GM19463 (cell line): ENCODE measurements around the gene SLC25A1.

Experiments used
- ATAC-seq: cut with Tn5 transposase; IDR thresholded peaks from one replicate; pipeline ENCODE4 v1.9.1; 2021; ENCODE audit warnings: mild to moderate bottlenecking, moderate library complexity; ENCODE audit not compliant: unreplicated experiment

The SLC25A1 gene

GRCh38 chr22:19178657-19179496, at the start of gene SLC25A1:
TSS of gene SLC25A1 (minus strand) at chr22:19178736. CDS start at chr22:19178673, 63 bp downstream.
- ATAC-seq: peak; percentile 77

DNA sequence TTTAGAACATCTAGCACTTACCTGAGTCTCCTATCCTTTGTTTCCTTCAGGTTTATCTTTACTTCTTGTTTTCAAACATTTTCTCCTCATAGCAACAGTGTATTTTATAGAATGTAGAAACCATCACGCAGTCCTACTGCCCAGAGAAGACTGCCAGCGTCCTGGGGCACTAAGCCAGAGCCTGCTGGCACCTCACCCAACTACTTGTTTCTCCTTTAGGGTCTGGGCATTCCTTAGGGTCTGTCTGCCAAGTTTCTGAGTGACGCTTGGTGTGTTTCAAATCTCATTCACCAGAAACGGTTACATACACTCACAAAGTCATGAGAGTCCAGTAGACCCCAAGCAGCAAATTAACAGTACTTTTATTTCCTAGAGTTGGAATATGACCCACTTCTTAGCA, 49.6 kb upstream of the SLC25A1 start:
- no peak for ATAC-seq

- ATAC-seq: no peak
Observed at GRCh38 chr22:19226428-19226827, 47.9 kb upstream of the SLC25A1 start.

DNA sequence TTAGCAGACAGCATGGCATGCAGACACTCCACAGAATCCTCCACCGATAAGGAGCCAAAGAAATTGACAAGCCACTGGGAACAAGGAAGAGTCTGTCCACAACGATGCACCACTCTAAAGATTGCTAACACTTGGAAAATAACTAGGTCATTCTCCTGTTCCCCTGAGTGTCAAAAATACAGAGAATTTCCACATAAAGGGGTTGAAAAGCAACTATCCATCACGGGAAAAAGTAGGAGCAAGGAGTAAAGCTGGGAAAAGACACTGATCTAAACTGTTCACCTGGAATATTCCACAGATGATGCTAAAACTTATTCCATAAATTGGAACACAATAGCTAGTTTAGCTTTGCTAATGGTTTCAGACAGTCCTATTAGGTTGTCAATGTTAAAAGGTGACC, 47.0 kb upstream of the SLC25A1 start:
- ATAC-seq: no peak

DNA sequence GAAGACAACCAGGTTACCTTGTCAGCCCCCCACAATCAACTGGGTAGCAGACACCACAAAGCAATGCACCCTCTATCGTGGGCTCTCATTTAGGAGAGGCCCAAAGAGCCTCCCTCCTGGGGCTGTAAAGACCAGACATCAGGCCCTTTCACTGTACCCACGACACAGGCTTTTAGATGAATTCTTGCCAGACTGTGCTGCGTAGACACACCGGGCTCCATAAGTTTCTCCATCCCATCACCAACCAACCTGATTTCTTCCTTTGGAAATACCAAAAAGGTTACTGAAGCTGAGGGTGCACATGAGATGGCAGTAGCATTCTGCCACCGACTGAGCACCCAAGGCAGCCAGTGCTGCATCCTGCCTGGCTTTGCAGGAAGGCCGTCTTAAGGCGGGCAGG, 46.4 kb upstream of the SLC25A1 start:
- no peak for ATAC-seq

- ATAC-seq: no peak
Observed at GRCh38 chr22:19224557-19224956, 46.0 kb upstream of the SLC25A1 start.

- ATAC-seq: no peak
Observed at GRCh38 chr22:19223617-19224016, 45.1 kb upstream of the SLC25A1 start.

- no peak for ATAC-seq
Observed at GRCh38 chr22:19223110-19223509, 44.6 kb upstream of the SLC25A1 start.

DNA sequence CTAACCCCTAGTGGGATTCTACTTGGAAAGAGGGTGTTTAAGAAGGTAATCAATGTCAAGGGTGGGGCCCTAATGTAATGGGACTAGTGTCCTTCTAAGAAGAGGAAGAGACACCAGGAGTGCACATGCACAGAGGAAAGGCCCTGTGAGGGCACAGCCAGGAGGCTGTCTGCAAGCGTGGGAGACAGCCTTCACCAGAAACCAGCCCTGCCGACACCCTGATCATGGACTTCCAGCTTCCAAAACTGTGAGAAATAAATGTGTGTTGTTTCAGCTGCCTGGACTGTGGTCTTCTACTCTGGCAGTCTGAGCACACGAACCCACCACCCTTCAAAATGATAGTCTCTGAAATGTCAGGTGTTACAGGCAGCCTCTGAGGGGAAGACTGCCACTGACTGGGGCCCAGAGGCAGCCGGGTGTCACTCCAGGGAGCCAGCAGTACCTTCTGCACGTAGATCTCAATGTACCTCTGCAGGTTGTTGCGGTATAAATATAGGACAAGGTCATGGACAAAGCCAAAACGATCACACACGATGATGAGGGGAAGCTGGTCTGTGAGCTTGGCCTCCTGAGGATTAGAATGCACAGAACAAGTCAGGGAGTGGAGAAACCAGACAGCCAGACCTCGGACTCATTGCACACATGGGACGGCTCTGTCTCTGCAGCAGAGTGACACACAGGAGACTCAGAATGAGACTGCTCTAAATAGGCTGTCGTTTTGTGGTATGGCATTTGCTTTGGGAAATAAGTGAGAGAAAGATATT, 43.9 kb upstream of the SLC25A1 start:
- ATAC-seq: no peak

- no peak for ATAC-seq
Observed at GRCh38 chr22:19220867-19221266, 42.3 kb upstream of the SLC25A1 start.

GRCh38 chr22:19218541-19219233, 40.2 kb upstream of the SLC25A1 start:
- ATAC-seq: no peak

DNA sequence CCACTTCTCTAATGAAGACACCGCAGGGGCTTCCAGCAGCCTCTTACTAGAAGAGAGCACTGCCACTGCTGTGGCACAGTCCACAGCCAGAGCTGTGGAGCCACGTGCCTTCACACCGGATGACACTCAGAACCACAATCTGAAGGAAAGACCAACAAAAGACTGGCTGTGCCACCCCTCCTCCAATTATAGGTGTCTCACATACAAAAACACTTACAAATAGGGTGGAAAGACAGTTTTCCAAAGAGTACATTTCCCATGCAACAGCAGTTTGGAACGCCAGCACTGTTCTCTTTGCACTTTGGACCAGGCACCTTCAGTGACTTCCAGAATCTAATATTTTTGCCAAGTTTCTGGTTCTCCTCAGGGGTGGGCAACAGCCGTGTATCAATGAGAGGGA, 38.0 kb upstream of the SLC25A1 start:
- no peak for ATAC-seq

DNA sequence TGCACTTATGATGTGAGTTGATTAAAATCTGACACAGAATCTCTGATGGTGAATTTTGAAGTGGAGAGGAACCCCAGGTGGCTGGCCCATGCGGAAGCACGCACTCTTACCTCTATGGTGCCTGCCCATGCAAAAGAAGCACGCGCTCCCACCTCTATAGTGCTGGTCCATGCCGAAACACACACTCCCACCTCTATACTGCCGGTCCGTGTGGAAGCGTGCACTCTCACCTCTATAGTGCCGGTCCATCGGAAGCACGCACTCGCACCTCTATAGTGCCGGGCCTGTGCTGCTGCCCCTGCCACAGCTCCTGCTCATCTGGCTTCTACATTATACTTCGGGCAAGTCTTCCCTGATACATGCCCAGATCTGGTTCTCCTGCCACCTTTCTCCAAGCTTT, 36.8 kb upstream of the SLC25A1 start:
- no peak for ATAC-seq

- ATAC-seq: no peak
Observed at GRCh38 chr22:19214078-19214473, 35.5 kb upstream of the SLC25A1 start.

DNA sequence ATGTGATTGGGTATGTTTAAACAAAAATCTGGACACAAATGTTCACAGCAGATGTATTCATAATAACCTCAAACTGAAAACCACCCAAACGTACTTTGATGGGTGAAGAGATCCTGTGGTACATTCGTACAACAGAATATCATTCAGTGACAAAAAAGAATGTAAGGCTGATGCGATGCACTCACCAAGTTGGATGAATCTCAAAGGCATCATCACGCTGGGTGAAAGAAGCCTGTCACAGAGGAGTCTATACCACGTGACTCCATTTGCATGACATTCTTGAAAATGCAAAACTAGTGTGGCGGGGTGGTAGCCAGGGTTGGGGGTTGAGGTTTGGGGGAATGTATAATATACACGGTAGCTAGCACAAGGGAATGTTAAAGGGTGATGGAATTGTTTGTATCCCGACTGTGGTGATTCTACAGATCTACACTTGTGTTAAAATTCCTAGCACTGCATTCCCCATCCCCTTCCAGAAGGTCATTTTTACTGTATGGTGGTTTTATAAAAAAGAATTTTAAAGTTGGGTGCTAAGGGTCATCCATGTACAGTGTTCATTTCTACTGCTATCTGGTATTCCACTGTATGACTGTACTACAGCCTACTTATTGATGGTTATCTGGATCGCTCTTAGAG, 35.0 kb upstream of the SLC25A1 start:
- ATAC-seq: no peak

DNA sequence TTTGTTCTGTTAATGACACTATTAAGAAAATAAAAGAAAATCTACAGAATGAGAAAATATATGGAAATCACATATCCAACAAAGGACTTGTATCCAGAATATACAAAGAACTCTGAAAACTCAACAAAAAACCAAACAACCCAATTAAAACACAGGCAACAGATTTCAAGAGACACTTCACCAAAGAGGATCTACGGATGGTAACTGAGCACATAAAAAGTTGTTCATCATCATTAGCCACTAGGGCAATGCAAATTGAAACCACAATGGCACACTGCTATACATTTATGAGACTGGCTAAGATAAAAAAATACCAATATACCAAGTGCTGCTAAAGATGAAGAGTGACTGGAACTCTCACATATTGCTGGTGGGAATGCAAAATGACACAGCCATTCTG, 34.5 kb upstream of the SLC25A1 start:
- no peak for ATAC-seq

DNA sequence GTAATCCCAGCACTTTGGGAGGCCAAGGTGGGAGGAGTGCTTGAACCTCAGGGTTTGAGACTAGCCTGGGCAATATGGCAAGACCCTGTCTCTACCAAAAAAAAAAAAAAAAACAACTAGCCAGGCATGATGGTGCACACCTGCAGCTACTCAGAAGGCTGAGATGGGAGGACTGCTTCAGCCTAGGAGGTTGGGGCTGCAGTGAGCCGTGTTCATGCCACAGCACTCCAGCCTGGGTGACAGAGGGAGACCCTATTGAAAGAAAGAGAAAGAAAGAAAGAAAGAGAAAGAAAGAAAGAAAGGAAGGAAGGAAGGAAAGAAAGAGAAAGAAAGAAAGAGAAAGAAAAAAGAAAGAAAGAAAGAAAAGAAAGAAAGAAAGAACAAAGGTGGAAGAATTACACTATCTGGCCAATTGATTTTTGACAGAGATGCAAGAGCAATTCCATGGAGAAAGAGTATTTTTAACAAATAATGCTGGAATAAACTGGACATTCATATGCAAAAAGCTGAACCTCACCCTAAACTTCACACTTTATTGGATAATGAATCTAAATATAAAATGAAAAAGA, 33.9 kb upstream of the SLC25A1 start:
- ATAC-seq: no peak

DNA sequence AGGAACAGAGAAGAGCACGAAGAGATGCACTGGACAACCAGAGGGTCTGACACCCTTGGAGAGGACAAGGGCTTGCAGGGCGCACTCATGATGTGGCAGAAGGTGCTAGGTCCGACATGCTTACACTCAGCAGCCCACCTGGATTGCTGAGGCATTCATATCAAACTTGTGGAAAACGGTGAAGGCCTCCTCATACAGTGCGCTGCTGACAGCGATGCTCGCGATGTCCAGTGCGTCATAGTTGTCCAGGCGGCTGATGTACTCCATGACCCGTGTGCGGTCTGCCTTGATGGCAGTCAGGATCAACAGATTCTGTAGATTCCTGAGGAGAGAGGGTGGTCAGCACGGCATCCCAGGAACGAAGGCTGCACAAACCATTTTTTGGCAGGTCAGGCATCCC, 31.7 kb upstream of the SLC25A1 start:
- no peak for ATAC-seq

DNA sequence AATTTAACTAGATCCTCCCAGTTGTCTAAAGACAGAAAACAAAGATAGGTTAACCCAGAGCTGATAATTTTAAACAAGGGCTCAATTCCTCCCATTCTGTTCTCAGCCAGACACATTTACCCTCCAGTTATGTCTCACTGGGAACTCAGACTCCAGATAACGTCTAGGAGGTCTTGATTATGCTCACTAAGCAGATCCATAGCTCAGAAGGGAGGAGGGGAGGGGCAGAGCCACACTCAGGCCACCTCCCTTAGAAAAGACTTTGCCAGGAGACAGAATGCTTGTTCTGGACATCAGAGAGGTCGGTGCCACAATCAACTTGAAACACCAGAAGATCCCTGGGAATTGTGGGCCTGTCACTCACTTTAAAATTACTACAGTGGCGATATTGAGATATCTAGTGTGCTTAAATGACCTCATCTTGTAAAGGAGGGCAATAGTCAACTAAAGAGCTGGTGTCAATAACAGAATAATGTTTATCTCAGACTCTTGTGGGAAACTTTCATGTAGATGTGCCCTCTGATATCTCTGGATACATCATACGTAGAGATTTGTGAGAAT, 29.8 kb upstream of the SLC25A1 start:
- no peak for ATAC-seq

DNA sequence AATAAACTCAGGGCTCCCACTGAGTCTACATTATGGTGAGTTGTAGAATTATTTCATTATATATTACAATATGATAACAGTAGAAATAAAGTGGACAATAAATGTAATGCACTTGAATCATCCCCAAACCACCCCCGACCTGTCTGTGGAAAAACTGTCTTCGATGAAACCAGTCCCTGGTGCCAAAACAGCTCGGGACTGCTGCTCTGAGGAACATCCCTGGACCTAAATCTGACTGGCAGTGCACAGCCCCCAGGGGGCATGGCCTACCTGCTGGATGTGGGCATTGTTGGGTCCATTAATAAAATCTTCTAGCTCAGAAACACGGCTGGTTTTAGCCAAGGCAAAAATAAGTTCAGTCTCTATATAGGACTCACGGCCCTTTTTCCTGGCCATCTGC, 29.3 kb upstream of the SLC25A1 start:
- no peak for ATAC-seq

DNA sequence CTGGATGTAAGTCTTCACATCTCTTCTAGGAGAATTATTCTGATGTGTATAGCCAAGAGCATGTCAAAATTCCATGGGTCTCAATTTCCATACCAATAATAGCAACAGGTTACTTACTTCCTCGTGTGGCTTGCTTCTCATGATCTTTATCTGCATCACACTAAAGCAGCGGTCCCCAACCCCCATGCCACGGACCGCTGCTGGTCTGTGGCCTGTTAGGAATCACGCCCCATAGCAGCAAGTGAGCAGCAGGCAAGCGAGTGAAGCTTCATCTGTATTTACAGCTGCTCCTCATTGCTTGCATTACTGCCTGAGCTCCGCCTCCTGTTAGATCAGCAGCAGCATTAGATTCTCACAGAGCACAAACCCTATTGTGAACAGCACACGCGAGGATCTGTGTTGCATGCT, 28.9 kb upstream of the SLC25A1 start:
- no peak for ATAC-seq
